Activated naive CD4-positive, alpha-beta T cell treated with Interleukin-2 at 50 U/mL for 16 hours (primary cell): ENCODE measurements around the gene MYH6.
"Not testable (repeated sequence)": the region's sequence is repeated elsewhere in the genome, so short reads cannot be mapped to it uniquely, and the experiment has no call there.

ENCODE experiments used
- DNase-seq: peaks from one replicate; pipeline ENCODE4 v3.0.0-alpha.2; 2020

Gene MYH6

DNA sequence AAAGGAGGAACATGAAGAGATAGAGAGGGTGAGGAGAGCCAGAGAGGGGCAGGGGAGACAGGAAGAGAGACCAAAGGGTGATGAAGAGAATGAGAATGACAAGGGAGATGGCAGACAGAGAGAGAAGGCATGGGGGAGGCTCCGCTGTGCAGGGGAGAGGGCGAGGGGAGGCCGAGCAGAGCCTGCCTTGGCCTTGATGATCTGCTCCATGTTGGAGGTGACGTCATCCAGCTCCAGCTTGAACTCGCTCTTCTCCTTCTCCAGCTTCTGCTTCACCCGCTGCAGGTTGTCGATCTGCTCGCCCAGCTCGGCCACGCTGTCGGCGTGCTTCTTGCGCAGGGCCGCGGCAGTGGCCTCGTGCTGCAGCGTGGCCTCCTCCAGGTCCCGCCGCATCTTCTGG, 18.2 kb downstream of the MYH6 start:
- not testable (repeated sequence) for DNase-seq

- no peak for DNase-seq
These were observed 18.7 kb downstream of the MYH6 start for GRCh38 chr14:23389396-23389795.

- no peak for DNase-seq
These were observed 19.1 kb downstream of the MYH6 start for GRCh38 chr14:23388996-23389395.

GRCh38 chr14:23387916-23388882, 19.9 kb downstream of the MYH6 start:
- DNase-seq = no peak

DNA sequence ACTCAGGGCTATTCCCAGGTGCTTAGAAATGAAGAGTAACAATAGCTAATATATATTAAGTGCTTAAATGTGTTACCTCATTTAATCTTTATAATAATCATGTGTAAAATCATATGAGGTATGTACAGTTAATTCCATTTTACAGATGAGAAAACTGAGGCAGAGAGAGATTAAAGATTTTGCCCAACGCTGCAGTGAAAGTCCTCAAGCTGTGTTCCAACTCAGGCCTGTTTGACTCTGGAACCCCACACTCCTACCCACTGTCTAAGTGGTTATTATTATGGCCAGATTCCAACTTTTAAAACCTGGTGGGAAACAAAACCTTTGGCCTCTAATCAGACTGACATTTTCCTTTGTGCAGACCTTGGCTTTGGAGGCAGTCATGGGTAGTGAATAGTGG, 21.1 kb downstream of the MYH6 start:
- DNase-seq = no peak

GRCh38 chr14:23386266-23386657, 21.8 kb downstream of the MYH6 start:
- DNase-seq = not testable (repeated sequence)

GRCh38 chr14:23385642-23386265, 22.3 kb downstream of the MYH6 start:
- no peak for DNase-seq

- DNase-seq = no peak
These were observed 22.8 kb downstream of the MYH6 start for GRCh38 chr14:23385244-23385641.

GRCh38 chr14:23384364-23385080, 23.6 kb downstream of the MYH6 start:
- DNase-seq = no peak

GRCh38 chr14:23382731-23383440, 25.2 kb downstream of the MYH6 start:
- DNase-seq = no peak

- no peak for DNase-seq
These were observed 25.8 kb downstream of the MYH6 start for GRCh38 chr14:23382276-23382675.

- DNase-seq = no peak
These were observed 26.2 kb downstream of the MYH6 start for GRCh38 chr14:23381871-23382270.

GRCh38 chr14:23380976-23381375, 27.1 kb downstream of the MYH6 start:
- DNase-seq = no peak

DNA sequence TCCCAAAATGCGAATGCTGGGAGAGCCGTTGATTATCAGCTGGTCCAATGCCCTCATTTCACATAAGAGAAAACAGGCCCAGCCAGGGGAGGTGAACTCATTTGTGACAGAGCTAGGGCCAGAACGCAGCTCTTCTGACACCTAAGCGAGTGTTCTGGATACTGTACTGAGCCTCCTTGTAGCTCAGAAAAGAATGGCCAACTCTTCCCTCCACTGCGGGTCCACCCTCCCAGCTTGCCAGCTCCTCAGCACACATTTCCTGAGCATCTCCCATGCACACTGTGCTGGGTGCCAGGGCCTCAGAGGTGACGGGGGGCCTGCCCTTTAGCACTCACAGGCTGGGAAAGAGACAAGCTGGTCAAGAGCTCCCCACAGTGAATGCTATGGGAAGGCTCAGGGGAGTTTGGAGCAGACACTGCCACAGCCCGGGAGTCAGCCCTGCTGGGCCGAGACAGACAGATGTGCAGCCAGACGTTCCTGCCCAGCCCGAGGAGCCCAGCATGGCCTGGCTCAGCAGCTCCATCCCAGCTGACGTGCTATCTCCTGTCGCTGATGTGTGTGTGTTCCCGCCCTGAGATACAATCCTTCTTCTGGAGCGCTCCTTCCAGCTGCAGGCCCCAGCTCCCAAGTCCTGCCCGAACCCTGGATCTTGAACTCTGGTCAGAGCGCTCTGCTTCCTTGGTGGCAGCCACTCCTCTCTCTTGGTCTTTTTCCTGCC, 27.7 kb downstream of the MYH6 start:
- DNase-seq = no peak

DNA sequence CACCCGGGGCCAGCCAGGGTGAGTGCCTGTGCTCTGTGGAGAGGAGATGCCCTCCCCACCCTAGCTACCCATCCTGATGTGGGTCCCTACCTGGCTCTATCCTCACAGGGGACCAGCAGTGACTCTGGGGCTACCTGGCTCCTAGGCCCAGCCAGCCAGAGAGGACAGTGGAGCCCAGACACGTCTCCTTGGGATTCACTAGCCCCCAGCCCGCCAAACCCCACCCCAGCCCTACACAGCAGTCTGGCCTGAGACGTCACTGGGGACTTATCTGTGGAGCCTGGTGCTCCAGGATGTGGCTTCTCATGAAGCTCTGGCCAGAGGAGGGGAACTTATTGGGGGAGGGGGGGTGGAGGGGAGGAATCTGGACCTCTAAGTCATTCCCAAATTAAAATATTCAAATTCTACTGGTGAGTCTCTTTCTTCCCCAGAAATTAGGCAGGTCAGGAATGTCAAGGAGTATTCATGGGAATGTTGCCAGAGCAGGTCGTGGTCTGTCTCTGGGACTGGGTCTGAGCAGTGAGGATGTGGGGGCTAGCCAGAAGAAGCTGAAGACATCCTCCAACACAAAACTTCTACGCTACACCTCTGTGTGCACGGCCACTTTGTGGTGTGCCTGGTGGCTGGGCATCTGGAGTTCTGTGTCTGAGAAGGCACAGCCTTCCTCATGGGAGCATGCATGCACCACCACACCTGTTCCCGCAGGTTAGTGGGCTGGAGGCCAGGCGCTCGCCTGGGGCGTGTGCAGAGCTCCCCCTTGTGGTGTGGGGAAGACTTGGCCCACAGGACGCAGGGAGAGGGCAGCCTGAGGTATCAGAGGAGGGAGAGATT, 28.5 kb downstream of the MYH6 start:
- peak; percentile 64 for DNase-seq

- DNase-seq = no peak
These were observed 29.4 kb downstream of the MYH6 start for GRCh38 chr14:23378612-23379220.

DNA sequence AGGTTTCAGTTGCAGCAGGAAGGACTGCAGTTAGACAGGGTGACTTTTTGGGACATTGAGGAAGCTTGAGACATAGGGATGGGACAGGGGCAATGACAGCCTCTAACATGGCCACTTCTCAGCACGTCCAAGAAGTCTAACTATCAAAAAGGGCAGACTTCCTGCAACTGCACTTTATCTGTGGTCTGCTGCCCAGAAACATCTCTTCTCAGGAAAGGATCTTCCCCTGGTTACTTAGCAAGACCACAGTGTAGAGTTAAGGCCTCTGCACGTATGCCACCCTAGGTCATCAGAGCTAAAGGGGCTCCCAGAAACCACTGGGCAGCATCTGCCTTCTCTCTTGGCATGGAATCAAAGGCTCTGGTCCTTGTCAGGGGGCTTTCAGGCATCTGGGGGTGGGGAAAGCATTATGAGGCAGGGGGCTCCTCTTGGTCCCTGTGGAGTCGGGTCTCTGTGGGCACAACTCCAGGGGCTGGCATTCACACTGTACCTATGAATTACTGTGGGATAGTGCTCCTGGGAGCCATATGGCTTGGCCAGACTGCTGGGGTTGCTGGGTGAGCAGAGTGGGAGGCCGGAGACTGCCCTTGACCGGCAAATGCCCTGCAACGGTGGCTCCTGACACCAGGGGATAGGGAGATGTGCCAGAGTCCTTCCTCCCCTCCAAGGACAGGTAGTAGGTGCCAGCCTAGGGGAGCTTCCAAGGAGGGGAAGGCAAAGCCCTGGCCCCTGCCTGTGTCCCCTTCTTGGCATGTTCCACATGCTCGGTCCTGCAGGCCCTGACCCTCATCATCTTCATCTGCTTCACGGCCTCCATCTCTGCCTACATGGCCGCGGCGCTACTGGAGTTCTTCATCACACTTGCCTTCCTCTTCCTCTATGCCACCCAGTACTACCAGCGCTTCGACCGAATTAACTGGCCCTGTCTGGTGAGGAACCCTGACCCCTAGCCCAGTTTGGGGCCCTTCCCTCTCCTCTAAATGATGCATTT, 30.2 kb downstream of the MYH6 start:
- no peak for DNase-seq

DNA sequence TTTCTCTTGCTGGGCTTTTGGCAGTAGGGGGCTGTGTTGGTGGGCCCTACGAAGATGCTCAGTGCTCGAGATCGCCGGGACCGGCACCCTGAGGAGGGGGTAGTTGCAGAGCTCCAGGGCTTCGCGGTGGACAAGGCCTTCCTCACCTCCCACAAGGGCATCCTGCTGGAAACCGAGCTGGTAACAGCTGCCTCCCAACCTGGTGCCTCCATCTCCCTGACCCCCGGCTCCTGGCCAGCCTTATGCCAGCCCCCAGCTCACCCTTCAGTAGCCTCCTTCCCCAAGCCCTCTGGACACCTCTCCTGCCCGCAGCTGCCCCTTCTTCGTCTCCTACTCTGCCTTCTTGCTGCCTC, 30.9 kb downstream of the MYH6 start:
- DNase-seq = no peak

DNA sequence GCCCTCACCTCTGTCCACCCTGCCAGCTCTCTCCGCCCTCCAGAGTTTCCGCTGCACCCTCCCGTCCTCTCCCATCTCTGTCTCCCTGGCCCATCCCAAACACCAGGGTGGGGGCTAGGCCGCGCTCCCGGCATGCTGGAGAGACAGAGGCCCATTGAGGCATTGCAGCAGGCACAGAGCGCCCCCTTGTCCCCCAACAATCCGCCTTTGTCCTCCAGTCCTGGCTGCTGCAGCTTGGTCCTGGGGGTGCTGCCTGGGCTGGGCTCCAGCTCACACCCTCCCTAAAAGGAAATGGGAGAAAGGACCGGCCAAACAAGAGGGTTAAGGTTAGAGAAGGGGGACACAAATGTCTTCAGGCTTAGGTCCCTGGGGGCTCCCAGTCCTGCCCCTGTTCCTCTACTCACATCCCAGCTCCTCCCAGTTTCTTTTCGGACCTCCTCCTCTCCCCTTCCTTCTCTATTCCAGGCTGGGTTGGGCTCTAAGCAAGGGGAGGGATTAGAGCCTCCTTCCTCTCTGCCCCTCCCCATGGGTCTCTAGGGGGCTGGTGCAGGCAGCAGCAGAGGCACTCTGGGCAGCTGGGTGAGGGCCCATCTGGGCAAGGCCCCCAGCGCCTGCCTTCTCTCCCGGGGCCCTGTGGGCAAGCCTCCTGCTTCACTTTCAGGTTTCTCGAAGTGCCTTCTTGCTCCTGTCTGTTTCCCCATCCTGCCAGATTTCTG, 31.4 kb downstream of the MYH6 start, which contains the start of gene CMTM5:
CMTM5 (plus strand) TSS at position 565 of the 716 bp plus-strand sequence. CDS start 206 bp downstream, outside the sequence.
- DNase-seq = no peak
